HG03575 (cell line): Measurements from ENCODE around the gene SIL1.
"Not testable (repeated sequence)": the region's sequence is repeated elsewhere in the genome, so short reads cannot be mapped to it uniquely, and the experiment has no call there.

Experiments
- ATAC-seq: cut with Tn5 transposase; IDR thresholded peaks from one replicate; pipeline ENCODE4 v1.9.1; 2021; ENCODE audit not compliant: unreplicated experiment, insufficient number of reproducible peaks, low FRiP score; ENCODE audit errors: extremely low read depth

Gene SIL1

GRCh38 chr5:138925090-138925635 is 273.0 kb downstream of the SIL1 start:
- ATAC-seq, result no peak

- ATAC-seq, result no peak
Observed at GRCh38 chr5:138922494-138922893, 275.7 kb downstream of the SIL1 start.

GRCh38 chr5:138921362-138921761 is 276.8 kb downstream of the SIL1 start:
- ATAC-seq, result not testable (repeated sequence)

- ATAC-seq, result no peak
Observed at GRCh38 chr5:138920181-138920580, 278.0 kb downstream of the SIL1 start.

GRCh38 chr5:138918686-138919085 is 279.5 kb downstream of the SIL1 start:
- ATAC-seq, result no peak

GRCh38 chr5:138914338-138914737 is 283.8 kb downstream of the SIL1 start:
- no peak for ATAC-seq

GRCh38 chr5:138913773-138914172 is 284.4 kb downstream of the SIL1 start:
- no peak for ATAC-seq

GRCh38 chr5:138912093-138912492 is 286.1 kb downstream of the SIL1 start:
- no peak for ATAC-seq

GRCh38 chr5:138911441-138911840 is 286.7 kb downstream of the SIL1 start:
- no peak for ATAC-seq

GRCh38 chr5:138910546-138911185 is 287.5 kb downstream of the SIL1 start:
- ATAC-seq, result no peak

- no peak for ATAC-seq
Observed at GRCh38 chr5:138909734-138910133, 288.4 kb downstream of the SIL1 start.

- ATAC-seq, result no peak
Observed at GRCh38 chr5:138905541-138905940, 292.6 kb downstream of the SIL1 start.

- no peak for ATAC-seq
Observed at GRCh38 chr5:138903130-138903775, 294.9 kb downstream of the SIL1 start.

- ATAC-seq, result no peak
Observed at GRCh38 chr5:138901716-138902115, 296.5 kb downstream of the SIL1 start.

GRCh38 chr5:138900281-138900965 is 297.7 kb downstream of the SIL1 start:
- no peak for ATAC-seq

- ATAC-seq, result no peak
Observed at GRCh38 chr5:138898742-138899141, 299.4 kb downstream of the SIL1 start.

GRCh38 chr5:138898299-138898698 is 299.9 kb downstream of the SIL1 start:
- ATAC-seq, result no peak
